Testis (tissue), 3 donors: Measurements from ENCODE around the gene RSBN1L. TPM values are rescaled to one million over a fixed set of nuclear protein-coding genes. Genes with fewer than 3 reads are reported as not detected.
A peak's percentile ranks its signal among the peaks of the same experiment; 100 is the strongest.

Experiments used
- DNase-seq: peaks from one replicate; pipeline ENCODE4 v3.0.0-alpha.2; 2019
- H3K27ac ChIP-seq, 2 donors: fragments of 200-600 bp; sonication (generic); one replicate each; pipeline ENCODE4 v1.5.1; 2019
- H3K27me3 ChIP-seq: fragments of 200-600 bp; sonication (generic); one replicate; pipeline ENCODE4 v1.5.1; 2019
- H3K36me3 ChIP-seq: fragments of 200-600 bp; sonication (generic); one replicate; pipeline ENCODE4 v1.5.1; 2017; ENCODE audit warnings: low read depth; ENCODE audit errors: missing control alignments
- H3K4me1 ChIP-seq: fragments of 200-600 bp; sonication (generic); one replicate; pipeline ENCODE4 v1.5.1; 2019
- H3K4me3 ChIP-seq, 2 donors: fragments of 200-600 bp; sonication (generic); one replicate each; pipeline ENCODE4 v1.5.1; 2017 to 2019
- H3K9me3 ChIP-seq: fragments of 200-600 bp; sonication (generic); one replicate; pipeline ENCODE4 v1.5.1; 2017
- POLR2A ChIP-seq: fragments of 450-650 bp; IDR thresholded peaks from one replicate; pipeline ENCODE4 v1.6.1; 2017; ENCODE audit warnings: antibody characterized with exemption, mild to moderate bottlenecking, moderate library complexity
- WGBS, 2 donors: methylation state at CpG; one replicate each; pipeline ENCODE4 v1.1.5; 2018; 5-methylcytosine and 5-hydroxymethylcytosine counted together
- intact Hi-C: fragments of 100-400 bp; cut with DNase I; formaldehyde crosslinking; loops from one replicate; pipeline ENCODE4 v1.15.1; 2023; ENCODE audit warnings: low total_unique reads
- polyA plus RNA-seq: library from polyadenylated mRNA; stranded (reverse); fragments of 350-450 nt; fragmentation: Illumina TruSeq; extraction: RNeasy Lipid Tissue Mini Kit (QIAGEN cat#74804); gene quantifications from one replicate; pipeline ENCODE4 v1.2.3, GENCODE V29; 2014; ENCODE audit warnings: low read depth, low replicate concordance; ENCODE audit not compliant: insufficient read depth
- total RNA-seq, 2 donors: library from RNA; depleted of rRNA; stranded (reverse); fragments of >200 nt; gene quantifications; one replicate each; pipeline ENCODE4 v1.2.3, GENCODE V29; 2016
- TF ChIP-seq, protein P1 (sequence below), 3 experiments: fragments of 450-650 bp in 2 of 3; fragments of 200-600 bp in 1 of 3; sonication (generic) in 1 of 3; IDR thresholded peaks; one replicate each; pipeline ENCODE4 v1.5.1; 2016 to 2019; ENCODE audit warnings: antibody characterized with exemption in 3 of 3, mild to moderate bottlenecking in 2 of 3, moderate library complexity in 1 of 3

The RSBN1L gene
- total and polyA plus RNA-seq, 3 donors from 2014 or later, result 33.0 to 40.1 (median 38.1) TPM

DNA sequence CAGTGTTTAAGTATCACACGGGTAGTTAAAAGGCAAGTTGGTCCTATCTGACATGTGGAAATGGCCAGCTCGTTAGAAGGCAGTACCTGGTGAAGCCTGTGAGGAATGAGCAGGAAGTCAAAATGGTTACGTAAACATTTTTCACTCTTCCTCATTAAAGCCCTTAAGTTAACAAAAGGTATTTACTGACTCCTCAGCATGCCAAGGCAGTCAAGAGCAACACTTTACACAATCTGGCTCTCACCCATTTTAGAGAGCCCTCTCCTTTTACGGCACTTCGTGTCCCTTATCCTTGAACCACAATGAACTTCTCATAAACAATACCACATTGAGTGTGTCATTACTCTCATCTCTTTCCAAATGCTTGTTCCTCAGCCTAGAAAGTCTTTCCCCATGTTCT lies 11.0 kb upstream of the RSBN1L start:
- Histone ChIP-seq H3K27me3 (no peaks in the 10 kb centered on the region), H3K9me3 (no peaks in the 10 kb centered on the region), H3K36me3 (no peaks in the 10 kb centered on the region), H3K4me3 (no peak overlapping the region), H3K27ac (peak overlapping the region in 1 of 2 donors; percentile 46), H3K4me1 (peaks cover 11% of the 10 kb centered on the region)
- intact Hi-C loops, result no loop called here
- DNase-seq, result no peak
- WGBS, 2 donors, result 25 to 35% methylated on average over 5 of the region's 5 CpGs
- TF ChIP-seq, protein P1, sequence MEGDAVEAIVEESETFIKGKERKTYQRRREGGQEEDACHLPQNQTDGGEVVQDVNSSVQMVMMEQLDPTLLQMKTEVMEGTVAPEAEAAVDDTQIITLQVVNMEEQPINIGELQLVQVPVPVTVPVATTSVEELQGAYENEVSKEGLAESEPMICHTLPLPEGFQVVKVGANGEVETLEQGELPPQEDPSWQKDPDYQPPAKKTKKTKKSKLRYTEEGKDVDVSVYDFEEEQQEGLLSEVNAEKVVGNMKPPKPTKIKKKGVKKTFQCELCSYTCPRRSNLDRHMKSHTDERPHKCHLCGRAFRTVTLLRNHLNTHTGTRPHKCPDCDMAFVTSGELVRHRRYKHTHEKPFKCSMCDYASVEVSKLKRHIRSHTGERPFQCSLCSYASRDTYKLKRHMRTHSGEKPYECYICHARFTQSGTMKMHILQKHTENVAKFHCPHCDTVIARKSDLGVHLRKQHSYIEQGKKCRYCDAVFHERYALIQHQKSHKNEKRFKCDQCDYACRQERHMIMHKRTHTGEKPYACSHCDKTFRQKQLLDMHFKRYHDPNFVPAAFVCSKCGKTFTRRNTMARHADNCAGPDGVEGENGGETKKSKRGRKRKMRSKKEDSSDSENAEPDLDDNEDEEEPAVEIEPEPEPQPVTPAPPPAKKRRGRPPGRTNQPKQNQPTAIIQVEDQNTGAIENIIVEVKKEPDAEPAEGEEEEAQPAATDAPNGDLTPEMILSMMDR (IDR thresholded peaks at IDR 0.05), result no peak
- TF ChIP-seq POLR2A, result no peak

DNA sequence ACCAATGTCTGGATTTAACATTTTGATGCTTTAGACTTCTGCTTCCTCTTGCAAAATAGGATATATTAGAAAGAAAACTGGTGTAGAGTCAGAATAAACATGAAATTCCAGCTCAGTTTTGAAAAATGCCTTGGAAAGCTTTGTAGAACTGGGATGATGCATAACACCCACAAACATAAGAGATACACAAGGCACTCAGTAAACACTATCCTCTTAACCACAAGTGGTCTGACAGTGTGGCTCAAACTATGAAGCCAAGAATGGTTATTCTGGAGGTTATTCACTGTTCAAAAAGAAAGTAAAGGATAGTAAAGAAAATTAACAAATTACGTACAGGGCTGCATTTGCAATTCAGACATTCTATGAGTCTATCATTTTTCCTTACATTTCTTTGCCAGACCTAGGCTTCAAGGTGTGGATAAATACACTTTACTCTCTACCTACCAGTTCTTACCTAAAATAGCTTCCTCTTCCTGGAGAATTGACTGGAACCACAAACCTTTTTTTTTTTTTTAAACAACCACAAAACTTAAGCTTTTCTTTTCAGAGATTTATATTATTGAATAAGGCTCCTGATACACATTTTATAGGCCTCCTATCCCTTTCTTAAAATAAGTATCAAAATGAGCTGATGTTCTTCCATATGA lies 9.0 kb upstream of the RSBN1L start:
- Histone ChIP-seq H3K36me3 (no peaks in the 10 kb centered on the region), H3K4me3 (no peak overlapping the region), H3K27ac (no peak overlapping the region), H3K9me3 (no peaks in the 10 kb centered on the region), H3K27me3 (no peaks in the 10 kb centered on the region), H3K4me1 (peaks cover 11% of the 10 kb centered on the region)
- WGBS, 2 donors, result 84 to 88% methylated on average over 1 of the region's 1 CpG
- TF ChIP-seq, protein P1 (IDR thresholded peaks at IDR 0.05), result no peak
- TF ChIP-seq POLR2A, result no peak
- intact Hi-C loops, result no loop called here
- DNase-seq, result no peak

DNA sequence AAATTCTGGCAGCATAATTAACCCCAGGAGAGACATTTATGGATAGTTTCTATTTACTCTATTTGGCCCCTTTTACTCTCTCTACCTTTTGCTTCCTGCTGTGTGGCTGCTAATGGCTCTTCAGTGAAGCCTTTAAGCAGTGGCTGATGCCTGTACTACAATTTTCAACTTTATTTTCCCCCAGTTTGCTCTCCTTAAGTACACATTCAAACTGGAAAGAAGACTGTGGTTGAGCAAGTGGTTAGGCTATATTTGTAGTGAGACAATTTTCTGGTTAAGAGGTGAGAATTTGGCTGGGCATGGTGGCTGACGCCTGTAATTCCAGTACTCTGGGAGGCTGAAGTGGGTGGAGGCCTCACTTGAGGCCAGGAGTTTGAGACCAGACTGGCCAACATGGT lies 8.5 kb upstream of the RSBN1L start:
- no peaks in the 10 kb centered on the region for H3K36me3 ChIP-seq
- H3K27ac ChIP-seq, result no peak overlapping the region
- no peak for DNase-seq
- intact Hi-C loops, result no loop called here
- H3K4me1 ChIP-seq, result peaks cover 11% of the 10 kb centered on the region
- no peak overlapping the region for H3K4me3 ChIP-seq
- no peaks in the 10 kb centered on the region for H3K27me3 ChIP-seq
- no peaks in the 10 kb centered on the region for H3K9me3 ChIP-seq
- TF ChIP-seq, protein P1 (IDR thresholded peaks at IDR 0.05), result no peak
- no peak for TF ChIP-seq POLR2A
- 94 to 95% methylated on average over 1 of the region's 1 CpG for WGBS, 2 donors

DNA sequence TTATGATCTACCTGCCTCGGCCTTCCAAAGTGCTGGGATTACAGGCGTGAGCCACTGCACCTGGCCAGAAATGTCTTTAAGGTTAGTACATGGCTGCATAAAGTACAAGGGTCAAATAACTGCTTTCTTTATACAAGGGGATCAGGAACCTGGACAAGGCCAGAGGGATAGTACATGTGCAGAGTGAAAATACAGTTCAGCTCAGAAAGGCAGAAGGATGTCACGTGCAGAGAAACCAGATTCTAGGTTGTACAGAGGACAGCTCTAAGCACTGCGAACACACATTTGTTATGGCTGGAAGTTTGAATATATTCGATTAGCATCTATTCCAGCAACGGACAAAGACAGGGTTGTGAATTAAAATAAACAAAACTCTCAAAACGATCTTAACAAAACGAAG lies 6.0 kb upstream of the RSBN1L start:
- TF ChIP-seq, protein P1 (IDR thresholded peaks at IDR 0.05), result no peak
- TF ChIP-seq POLR2A, result no peak
- no peak for DNase-seq
- WGBS, 2 donors, result 74 to 85% methylated on average over 8 of the region's 8 CpGs
- intact Hi-C loops, result no loop called here
- H3K9me3 ChIP-seq, result no peaks in the 10 kb centered on the region
- no peaks in the 10 kb centered on the region for H3K27me3 ChIP-seq
- no peaks in the 10 kb centered on the region for H3K36me3 ChIP-seq
- H3K4me1 ChIP-seq, result peaks cover 4% of the 10 kb centered on the region
- no peak overlapping the region for H3K27ac ChIP-seq
- H3K4me3 ChIP-seq, result no peak overlapping the region

DNA sequence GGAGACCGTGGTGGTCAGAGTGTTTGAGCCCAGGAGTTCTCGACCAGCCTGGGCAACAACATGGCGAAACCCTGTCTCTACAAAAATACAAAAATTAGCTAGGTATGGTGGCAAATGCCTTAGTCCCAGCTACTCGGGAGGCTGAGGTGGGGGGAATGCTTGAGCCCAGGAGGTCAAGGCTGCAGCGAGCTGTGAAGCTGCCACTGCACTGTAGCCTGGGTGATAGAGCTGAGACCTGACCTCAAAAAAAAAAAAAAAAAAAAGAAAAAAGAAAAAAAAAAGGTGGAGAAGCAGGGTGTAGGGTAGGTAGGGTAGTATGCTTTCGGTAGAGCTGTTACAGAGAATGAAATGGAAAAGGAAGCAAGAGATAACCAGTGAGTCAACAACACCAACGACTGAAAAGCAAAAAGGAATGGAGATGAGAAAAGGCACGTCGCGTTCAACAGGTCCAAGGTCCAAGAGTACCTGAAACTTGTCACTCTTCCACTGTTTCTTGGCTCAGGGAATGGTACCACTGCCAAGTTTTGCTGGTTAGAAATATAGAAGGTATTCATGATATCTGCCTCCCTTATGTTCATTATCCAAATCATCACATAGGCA lies 4.3 kb upstream of the RSBN1L start:
- H3K4me1 ChIP-seq, result no peaks in the 10 kb centered on the region
- H3K27ac ChIP-seq, result no peak overlapping the region
- TF ChIP-seq, protein P1 (IDR thresholded peaks at IDR 0.05), result no peak
- no peak for TF ChIP-seq POLR2A
- H3K4me3 ChIP-seq, result no peak overlapping the region
- intact Hi-C loops, result no loop called here
- H3K36me3 ChIP-seq, result no peaks in the 10 kb centered on the region
- H3K9me3 ChIP-seq, result no peaks in the 10 kb centered on the region
- no peak for DNase-seq
- 90% methylated on average over 10 of the region's 10 CpGs for WGBS, 2 donors
- H3K27me3 ChIP-seq, result no peaks in the 10 kb centered on the region
